ENCODE measurements around the gene FAM168B.

DNA sequence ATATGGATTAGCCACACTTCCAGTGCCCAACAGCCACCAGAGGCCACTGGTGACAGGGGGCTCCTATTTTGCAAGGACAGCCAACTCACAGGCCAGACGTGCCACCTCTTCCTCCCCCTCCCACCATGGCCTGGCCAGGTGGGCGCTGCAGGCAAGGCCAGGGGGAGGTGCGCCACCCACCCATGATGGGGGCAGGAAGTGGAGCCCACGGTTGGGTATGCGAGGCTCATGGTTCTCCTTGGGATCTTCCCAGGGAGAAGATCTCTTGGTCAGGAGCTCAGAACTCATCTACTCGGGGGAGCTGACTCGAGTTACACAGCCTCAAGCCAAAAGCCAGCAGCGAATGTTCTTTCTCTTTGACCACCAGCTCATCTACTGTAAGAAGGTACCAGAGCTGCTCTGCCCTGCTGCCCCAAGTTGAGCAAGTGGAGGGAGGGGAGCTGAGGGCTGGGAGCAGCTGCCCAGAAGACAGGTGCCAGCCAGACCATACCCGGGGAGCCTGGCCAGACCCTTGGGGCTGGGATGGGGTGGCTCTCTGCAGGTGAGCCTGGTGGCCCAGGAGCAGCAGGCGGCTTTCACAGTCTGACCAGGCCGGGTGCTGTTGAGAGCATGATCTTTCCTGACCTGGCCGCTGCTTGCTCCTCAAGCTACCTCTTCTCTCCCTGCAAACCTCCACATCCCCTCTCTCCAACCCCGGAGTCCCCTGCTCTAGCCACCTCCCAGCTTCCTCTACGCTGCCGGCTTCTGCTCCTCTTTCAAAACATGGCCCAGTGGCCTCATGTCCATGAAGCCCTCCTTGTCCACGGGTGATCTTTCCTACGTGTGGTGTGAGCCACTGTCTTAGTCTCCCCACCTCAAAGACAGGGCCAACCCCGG lies 49.8 kb downstream of the FAM168B start:
- TF ChIP-seq POLR2A (IDR thresholded peaks at IDR 0.05; ENCODE audit: low read depth, low read length) (no peak), POLR2AphosphoS5 (IDR thresholded peaks at IDR 0.05; ENCODE audit: low read depth, low read length) (no peak)
